ENCODE measurements around the gene TPRX1.
"Not testable (repeated sequence)": the region's sequence is repeated elsewhere in the genome, so short reads cannot be mapped to it uniquely, and the experiment has no call there.

DNA sequence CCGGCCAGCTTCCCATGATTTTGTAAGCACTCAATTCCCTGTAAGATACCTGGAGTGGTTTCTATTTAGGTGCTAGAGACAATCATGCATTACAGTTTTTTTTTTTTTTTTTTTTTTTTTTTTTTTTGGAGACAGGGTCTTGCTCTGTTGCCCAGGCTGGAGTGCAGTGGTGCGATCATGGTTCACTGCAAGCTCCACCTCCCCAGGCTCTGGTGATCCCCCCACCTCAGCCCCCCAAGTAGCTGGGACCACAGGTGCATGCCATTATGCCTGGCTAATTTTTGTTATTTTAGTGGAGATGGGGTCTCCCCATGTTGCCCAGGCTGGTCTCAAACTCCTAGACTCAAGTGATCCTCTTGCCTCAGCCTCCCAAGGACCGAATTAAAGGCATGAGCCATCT is 39.6 kb downstream of the TPRX1 start:
- not testable (repeated sequence) for TF ChIP-seq ZNF707 (tag by site-specific recombination; IDR thresholded peaks at IDR 0.05); ZNF830 (tag by site-specific recombination; IDR thresholded peaks at IDR 0.05; ENCODE audit: low read depth); ZNF146 (tag by site-specific recombination; IDR thresholded peaks at IDR 0.05)
- TF ChIP-seq, protein P1, sequence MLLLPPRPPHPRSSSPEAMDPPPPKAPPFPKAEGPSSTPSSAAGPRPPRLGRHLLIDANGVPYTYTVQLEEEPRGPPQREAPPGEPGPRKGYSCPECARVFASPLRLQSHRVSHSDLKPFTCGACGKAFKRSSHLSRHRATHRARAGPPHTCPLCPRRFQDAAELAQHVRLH (tag by site-specific recombination; IDR thresholded peaks at IDR 0.05): not testable (repeated sequence)
